ENCODE data around the gene SPIC. TPM values are rescaled to one million over a fixed set of nuclear protein-coding genes. Genes with fewer than 3 reads are reported as not detected.
"Not testable (repeated sequence)": the region's sequence is repeated elsewhere in the genome, so short reads cannot be mapped to it uniquely, and the experiment has no call there.

Gene SPIC
- total RNA-seq, 2 donors from 2014 or later = not detected

DNA sequence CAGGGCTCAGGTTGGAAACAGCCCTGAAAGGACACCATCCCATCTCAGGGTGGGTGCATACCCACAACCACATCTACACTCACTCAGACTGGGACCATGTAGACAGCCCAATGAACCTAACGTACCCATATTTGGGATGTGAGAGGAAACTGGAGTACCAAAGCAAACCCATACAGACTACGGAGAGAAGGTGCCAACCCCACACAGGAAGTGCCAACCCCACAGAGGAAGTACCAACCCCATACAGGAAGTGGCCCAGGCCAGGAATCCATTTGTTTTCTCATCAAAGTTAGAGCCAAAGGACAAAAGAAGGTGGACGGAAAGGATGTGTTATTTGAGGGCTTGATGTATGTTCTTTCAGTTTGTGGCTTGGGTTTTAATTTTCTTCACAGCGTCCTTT is 19.5 kb upstream of the SPIC start:
- Histone ChIP-seq H3K27ac (no peak overlapping the region), H3K36me3 (no peaks in the 10 kb centered on the region), H3K27me3 (replicated peaks; ENCODE audit: insufficient read depth) (no peaks in the 10 kb centered on the region), H3K4me3 (no peak overlapping the region), H3K9me3 (no peaks in the 10 kb centered on the region), H3K4me1 (ENCODE audit: control insufficient read depth in 1 of 2, low read depth in 2 of 2) (no peaks in the 10 kb centered on the region)
- no peak for ATAC-seq (ENCODE audit: insufficient number of reproducible peaks, low FRiP score, low read depth)
- no peak for DNase-seq (ENCODE audit: low spot score)
- TF ChIP-seq, protein P1, sequence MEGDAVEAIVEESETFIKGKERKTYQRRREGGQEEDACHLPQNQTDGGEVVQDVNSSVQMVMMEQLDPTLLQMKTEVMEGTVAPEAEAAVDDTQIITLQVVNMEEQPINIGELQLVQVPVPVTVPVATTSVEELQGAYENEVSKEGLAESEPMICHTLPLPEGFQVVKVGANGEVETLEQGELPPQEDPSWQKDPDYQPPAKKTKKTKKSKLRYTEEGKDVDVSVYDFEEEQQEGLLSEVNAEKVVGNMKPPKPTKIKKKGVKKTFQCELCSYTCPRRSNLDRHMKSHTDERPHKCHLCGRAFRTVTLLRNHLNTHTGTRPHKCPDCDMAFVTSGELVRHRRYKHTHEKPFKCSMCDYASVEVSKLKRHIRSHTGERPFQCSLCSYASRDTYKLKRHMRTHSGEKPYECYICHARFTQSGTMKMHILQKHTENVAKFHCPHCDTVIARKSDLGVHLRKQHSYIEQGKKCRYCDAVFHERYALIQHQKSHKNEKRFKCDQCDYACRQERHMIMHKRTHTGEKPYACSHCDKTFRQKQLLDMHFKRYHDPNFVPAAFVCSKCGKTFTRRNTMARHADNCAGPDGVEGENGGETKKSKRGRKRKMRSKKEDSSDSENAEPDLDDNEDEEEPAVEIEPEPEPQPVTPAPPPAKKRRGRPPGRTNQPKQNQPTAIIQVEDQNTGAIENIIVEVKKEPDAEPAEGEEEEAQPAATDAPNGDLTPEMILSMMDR (IDR thresholded peaks at IDR 0.05) = no peak

DNA sequence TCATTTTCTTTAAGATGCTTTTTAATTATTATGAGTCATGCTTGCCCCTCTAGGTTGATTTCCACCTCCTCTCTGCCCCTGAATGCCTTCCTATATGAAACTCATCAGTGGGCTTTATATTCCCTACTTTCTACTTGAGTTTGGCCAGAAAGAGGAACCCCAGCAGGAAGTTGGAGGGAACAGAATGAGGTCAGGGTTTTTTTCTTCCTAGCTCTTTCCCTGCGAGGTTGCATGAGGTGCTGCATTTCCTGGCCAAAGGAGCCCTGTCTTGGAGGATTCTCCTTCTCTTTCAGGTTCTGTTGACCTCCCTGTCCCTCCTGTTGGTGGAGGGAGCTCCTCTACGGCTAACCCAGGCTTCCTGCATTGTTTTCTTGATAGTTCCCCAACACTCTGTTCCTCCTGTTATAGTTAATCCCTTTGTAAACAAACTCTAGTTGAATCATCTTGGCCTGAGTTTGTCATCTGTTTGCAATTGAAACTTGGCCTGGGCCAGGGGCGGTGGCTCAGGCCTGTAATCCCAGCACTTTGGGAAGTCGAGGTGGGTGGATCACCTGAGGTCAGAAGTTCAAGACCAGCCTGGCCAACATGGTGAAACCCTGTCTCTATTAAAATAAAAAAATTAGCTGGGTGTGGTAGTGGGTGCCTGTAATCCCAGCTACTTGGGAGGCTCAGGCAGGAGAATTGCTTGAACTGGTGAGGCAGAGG is 15.3 kb upstream of the SPIC start:
- no peaks in the 10 kb centered on the region for H3K9me3 ChIP-seq
- peak overlapping the region in 1 of 2 donors; percentile 26 for H3K27ac ChIP-seq
- H3K36me3 ChIP-seq = no peaks in the 10 kb centered on the region
- no peak overlapping the region for H3K4me3 ChIP-seq
- no peak for ATAC-seq (ENCODE audit: insufficient number of reproducible peaks, low FRiP score, low read depth)
- no peaks in the 10 kb centered on the region for H3K27me3 ChIP-seq (replicated peaks; ENCODE audit: insufficient read depth)
- H3K4me1 ChIP-seq (ENCODE audit: control insufficient read depth in 1 of 2, low read depth in 2 of 2) = no peaks in the 10 kb centered on the region
- TF ChIP-seq, protein P1 (IDR thresholded peaks at IDR 0.05) = no peak
- no peak for DNase-seq (ENCODE audit: low spot score)

DNA sequence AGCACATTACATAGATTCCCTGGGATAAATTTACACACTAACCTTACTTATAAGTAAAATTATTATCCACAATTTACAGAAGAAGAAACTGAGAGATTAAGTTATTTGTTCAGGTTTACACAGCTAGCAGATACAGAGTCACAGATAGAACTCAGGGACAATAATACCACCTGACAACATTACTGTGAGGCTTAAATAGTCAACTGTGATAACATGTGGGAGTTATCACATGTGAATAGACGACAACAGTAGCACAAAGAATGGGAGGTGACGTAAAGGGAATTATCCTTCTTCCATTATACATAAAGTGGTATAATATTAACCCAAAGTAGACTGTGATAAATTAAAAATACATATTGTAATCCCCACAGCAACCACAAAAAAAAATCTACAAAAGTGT is 6.2 kb upstream of the SPIC start:
- no peaks in the 10 kb centered on the region for H3K4me1 ChIP-seq (ENCODE audit: control insufficient read depth in 1 of 2, low read depth in 2 of 2)
- H3K27ac ChIP-seq = no peak overlapping the region
- no peaks in the 10 kb centered on the region for H3K36me3 ChIP-seq
- DNase-seq (ENCODE audit: low spot score) (no peak), ATAC-seq (ENCODE audit: insufficient number of reproducible peaks, low FRiP score, low read depth) (no peak)
- no peaks in the 10 kb centered on the region for H3K27me3 ChIP-seq (replicated peaks; ENCODE audit: insufficient read depth)
- H3K4me3 ChIP-seq = no peak overlapping the region
- no peaks in the 10 kb centered on the region for H3K9me3 ChIP-seq
- TF ChIP-seq, protein P1 (IDR thresholded peaks at IDR 0.05) = no peak

DNA sequence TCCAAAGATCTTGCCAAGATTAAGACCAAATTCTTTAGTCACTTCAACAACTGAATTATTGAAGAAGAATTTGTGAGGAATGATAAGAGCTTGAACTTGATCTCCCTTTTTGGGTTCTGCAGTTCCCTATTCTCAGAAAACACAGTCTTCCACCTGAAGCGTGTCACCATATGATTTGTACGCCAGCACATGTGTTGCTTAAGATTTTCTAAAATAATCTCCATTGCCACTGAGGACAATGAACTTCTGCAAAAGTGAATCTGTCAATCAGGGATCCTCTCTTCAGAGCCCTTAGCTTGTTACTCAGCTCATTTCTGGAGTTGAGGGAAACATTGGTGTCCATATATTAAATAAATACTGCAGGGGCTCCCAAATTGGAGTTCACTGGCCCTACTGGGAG is 4.2 kb upstream of the SPIC start:
- TF ChIP-seq, protein P1 (IDR thresholded peaks at IDR 0.05) = no peak
- Histone ChIP-seq H3K27me3 (replicated peaks; ENCODE audit: insufficient read depth) (no peaks in the 10 kb centered on the region), H3K27ac (no peak overlapping the region), H3K4me1 (ENCODE audit: control insufficient read depth in 1 of 2, low read depth in 2 of 2) (no peaks in the 10 kb centered on the region), H3K9me3 (no peaks in the 10 kb centered on the region), H3K36me3 (no peaks in the 10 kb centered on the region), H3K4me3 (no peak overlapping the region)
- DNase-seq (ENCODE audit: low spot score) (no peak), ATAC-seq (ENCODE audit: insufficient number of reproducible peaks, low FRiP score, low read depth) (no peak)

DNA sequence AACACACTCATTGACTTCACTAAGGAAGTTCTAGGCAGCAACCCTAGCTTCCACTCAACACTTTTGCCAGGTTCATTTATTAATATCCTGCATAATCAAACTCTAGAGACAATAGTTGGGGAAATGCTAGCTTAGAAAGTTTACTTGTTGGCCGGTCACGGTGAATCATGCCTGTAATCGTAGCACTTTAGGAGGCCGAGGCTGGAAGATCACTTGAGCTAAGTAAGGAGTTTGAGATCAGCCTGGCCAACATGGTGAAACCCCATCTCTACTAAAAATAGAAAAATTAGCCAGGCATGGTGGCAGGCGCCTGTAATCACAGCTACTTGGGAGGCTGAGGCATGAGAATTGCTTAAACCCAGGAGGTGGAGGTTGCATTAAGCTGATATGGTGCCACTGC is 3.3 kb upstream of the SPIC start:
- H3K27ac ChIP-seq; DNase-seq (ENCODE audit: low spot score); H3K4me1 ChIP-seq (ENCODE audit: control insufficient read depth in 1 of 2, low read depth in 2 of 2); H3K36me3 ChIP-seq; ATAC-seq (ENCODE audit: insufficient number of reproducible peaks, low FRiP score, low read depth); H3K27me3 ChIP-seq (replicated peaks; ENCODE audit: insufficient read depth); H3K9me3 ChIP-seq; H3K4me3 ChIP-seq: not testable (repeated sequence)

DNA sequence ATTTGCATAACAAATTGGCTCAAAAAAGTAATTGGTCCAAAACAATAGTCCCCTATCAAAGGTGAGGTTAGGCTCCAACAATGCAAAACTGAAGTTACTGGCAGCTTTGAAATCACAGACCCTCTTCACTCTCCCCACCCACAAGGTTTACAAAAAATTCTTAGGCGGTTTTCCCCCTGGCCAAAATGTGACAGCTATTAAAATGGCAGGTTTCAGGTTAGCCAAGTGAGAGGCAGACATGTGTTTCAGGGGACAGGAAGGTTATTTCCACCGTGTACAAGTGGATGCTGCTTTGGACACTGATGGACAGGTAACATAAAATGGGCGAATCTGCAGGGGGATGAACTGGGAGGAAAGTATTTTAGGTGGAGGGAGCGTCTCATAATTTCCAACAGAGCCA is 888 bp upstream of the SPIC start:
- TF ChIP-seq, protein P1 (IDR thresholded peaks at IDR 0.05) = no peak
- DNase-seq (ENCODE audit: low spot score) = no peak
- Histone ChIP-seq H3K4me1 (ENCODE audit: control insufficient read depth in 1 of 2, low read depth in 2 of 2) (no peaks in the 10 kb centered on the region), H3K4me3 (no peak overlapping the region), H3K27ac (no peak overlapping the region), H3K36me3 (no peaks in the 10 kb centered on the region), H3K27me3 (replicated peaks; ENCODE audit: insufficient read depth) (no peaks in the 10 kb centered on the region), H3K9me3 (no peaks in the 10 kb centered on the region)
- no peak for ATAC-seq (ENCODE audit: insufficient number of reproducible peaks, low FRiP score, low read depth)
